Suprapubic skin (tissue), 4 donors: ENCODE results near the gene TAF1D.

Experiments used
- EP300 ChIP-seq: sonication (generic); formaldehyde crosslinking; IDR thresholded peaks from one replicate; pipeline ENCODE4 v1.6.1; 2017; ENCODE audit warnings: antibody characterized with exemption
- POLR2AphosphoS5 ChIP-seq, 3 donors: sonication (generic); formaldehyde crosslinking; IDR thresholded peaks; one replicate each; pipeline ENCODE4 v1.6.1; 2017; ENCODE audit warnings: antibody characterized with exemption in 3 of 3
- TF ChIP-seq, protein P1 (sequence below), 2 donors: fragments of 200-600 bp in 1 of 2; fragments of 450-650 bp in 1 of 2; sonication (generic) in 1 of 2; IDR thresholded peaks; one replicate each; pipeline ENCODE4 v1.5.1; 2016 to 2019; ENCODE audit warnings: antibody characterized with exemption in 2 of 2, mild to moderate bottlenecking in 1 of 2, moderate library complexity in 1 of 2

DNA sequence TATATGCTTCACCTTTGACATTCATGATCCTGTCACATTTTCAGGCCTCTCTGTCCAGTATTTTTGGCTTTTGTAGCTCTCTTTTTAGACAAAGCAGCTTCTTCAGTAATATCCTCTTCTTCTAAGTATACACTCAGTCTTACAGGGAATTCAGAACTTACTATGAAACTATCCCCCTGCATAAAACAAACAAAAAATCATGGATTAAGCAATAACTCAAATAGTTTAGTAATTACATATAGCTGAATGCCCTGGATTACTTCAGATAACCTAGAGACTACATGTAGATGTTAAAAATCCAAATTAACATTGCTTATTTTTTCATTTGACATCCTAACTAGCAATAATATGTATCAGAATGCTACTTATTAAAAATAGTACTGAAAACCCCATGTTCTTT is 5.2 kb downstream of the TAF1D start:
- TF ChIP-seq, protein P1, sequence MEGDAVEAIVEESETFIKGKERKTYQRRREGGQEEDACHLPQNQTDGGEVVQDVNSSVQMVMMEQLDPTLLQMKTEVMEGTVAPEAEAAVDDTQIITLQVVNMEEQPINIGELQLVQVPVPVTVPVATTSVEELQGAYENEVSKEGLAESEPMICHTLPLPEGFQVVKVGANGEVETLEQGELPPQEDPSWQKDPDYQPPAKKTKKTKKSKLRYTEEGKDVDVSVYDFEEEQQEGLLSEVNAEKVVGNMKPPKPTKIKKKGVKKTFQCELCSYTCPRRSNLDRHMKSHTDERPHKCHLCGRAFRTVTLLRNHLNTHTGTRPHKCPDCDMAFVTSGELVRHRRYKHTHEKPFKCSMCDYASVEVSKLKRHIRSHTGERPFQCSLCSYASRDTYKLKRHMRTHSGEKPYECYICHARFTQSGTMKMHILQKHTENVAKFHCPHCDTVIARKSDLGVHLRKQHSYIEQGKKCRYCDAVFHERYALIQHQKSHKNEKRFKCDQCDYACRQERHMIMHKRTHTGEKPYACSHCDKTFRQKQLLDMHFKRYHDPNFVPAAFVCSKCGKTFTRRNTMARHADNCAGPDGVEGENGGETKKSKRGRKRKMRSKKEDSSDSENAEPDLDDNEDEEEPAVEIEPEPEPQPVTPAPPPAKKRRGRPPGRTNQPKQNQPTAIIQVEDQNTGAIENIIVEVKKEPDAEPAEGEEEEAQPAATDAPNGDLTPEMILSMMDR (IDR thresholded peaks at IDR 0.05), result no peak
- no peak for TF ChIP-seq POLR2AphosphoS5 (IDR thresholded peaks at IDR 0.05)
- no peak for TF ChIP-seq EP300
